CD4-positive, alpha-beta T cell treated with Interleukin-6 at 100 ng/mL for 8 hours (primary cell): ENCODE measurements around the gene ITGA7.

ENCODE experiments used
- DNase-seq: peaks from one replicate; pipeline ENCODE4 v3.0.0-alpha.2; 2020; ENCODE audit warnings: mixed read lengths, low spot score

ITGA7 gene

GRCh38 chr12:55642669-55643068 is 65.0 kb downstream of the ITGA7 start:
- peak; percentile 8 for DNase-seq

- no peak for DNase-seq
Observed at GRCh38 chr12:55642267-55642666, 65.4 kb downstream of the ITGA7 start.

- DNase-seq, result no peak
Observed at GRCh38 chr12:55641595-55641994, 66.1 kb downstream of the ITGA7 start.

- DNase-seq, result peak; percentile 30
Observed at GRCh38 chr12:55637467-55637866, 70.2 kb downstream of the ITGA7 start.

- no peak for DNase-seq
Observed at GRCh38 chr12:55636853-55637252, 70.9 kb downstream of the ITGA7 start, which contains the start of gene OR10P1. Gene OR10P1 (plus strand): TSS chr12:55636892. CDS start chr12:55636892, 0 bp downstream.

GRCh38 chr12:55636116-55636655 is 71.5 kb downstream of the ITGA7 start:
- no peak for DNase-seq
